ENCODE measurements around the gene ADCY9. TPM values are rescaled to one million over a fixed set of nuclear protein-coding genes. Genes with fewer than 3 reads are reported as not detected.

Gene ADCY9
- polyA plus RNA-seq, 1 donor (not counting 4 experiments of a cell fraction or from before 2014, with no cell fraction given) = 3.0 TPM

DNA sequence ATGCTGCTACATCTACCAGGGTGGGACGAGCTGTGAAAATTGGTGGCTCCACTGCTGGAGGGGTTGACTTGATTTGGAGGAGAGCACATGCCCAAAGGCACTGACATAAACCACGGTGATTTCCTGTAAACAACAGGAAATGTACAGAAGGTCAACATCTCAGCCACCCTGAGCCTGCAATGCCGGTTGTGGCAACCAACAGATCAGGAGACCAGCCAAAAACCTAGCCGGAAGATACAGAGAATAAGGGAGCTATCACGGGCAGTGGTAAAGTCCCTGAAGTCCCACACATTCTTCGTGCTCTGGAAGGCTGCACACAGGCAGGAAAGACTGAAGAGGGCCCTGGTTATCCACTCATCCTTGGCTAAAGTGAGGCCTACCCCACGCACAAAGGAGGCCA, 56.2 kb downstream of the ADCY9 start:
- Histone ChIP-seq H3K4me3 (ENCODE audit: control insufficient read depth in 2 of 3, extremely low read depth in 1 of 3, insufficient read depth in 2 of 3, low read depth in 1 of 3, low read length in 3 of 3) (no peak overlapping the region), H3K9me1 (ENCODE audit: control insufficient read depth, extremely low read depth, insufficient read depth, low read length) (no peaks in the 10 kb centered on the region), H3K36me3 (ENCODE audit: control insufficient read depth in 2 of 2, extremely low read depth in 1 of 2, insufficient read depth in 2 of 2, low read length in 2 of 2) (no peaks in the 10 kb centered on the region), H3K27me3 (ENCODE audit: control insufficient read depth, extremely low read depth, insufficient read depth, low read length) (no peaks in the 10 kb centered on the region), H3K27ac (ENCODE audit: control insufficient read depth, insufficient read depth, low read length) (no peak overlapping the region), H3K9me3 (ENCODE audit: control insufficient read depth, low read depth, low read length) (no peaks in the 10 kb centered on the region), H3K4me1 (ENCODE audit: control insufficient read depth, extremely low read depth, insufficient read depth, low read length) (no peaks in the 10 kb centered on the region), H3K9ac (ENCODE audit: control insufficient read depth, extremely low read depth, insufficient read depth, low read length) (no peak overlapping the region), H4K20me1 (ENCODE audit: control insufficient read depth, extremely low read depth, insufficient read depth, low read length) (no peaks in the 10 kb centered on the region), H3K79me2 (ENCODE audit: control insufficient read depth, insufficient read depth, low read length) (no peaks in the 10 kb centered on the region), H3K4me2 (ENCODE audit: control insufficient read depth, extremely low read depth, insufficient read depth, low read depth, low read length) (no peak overlapping the region), H2AFZ (ENCODE audit: control insufficient read depth, low read length) (no peak overlapping the region)
- DNase-seq (ENCODE audit: low read depth, low spot score) = no peak
- FAIRE-seq = no peak
- no peak for TF ChIP-seq EZH2 (IDR thresholded peaks at IDR 0.05; ENCODE audit: low read length)
- TF ChIP-seq, protein P1, sequence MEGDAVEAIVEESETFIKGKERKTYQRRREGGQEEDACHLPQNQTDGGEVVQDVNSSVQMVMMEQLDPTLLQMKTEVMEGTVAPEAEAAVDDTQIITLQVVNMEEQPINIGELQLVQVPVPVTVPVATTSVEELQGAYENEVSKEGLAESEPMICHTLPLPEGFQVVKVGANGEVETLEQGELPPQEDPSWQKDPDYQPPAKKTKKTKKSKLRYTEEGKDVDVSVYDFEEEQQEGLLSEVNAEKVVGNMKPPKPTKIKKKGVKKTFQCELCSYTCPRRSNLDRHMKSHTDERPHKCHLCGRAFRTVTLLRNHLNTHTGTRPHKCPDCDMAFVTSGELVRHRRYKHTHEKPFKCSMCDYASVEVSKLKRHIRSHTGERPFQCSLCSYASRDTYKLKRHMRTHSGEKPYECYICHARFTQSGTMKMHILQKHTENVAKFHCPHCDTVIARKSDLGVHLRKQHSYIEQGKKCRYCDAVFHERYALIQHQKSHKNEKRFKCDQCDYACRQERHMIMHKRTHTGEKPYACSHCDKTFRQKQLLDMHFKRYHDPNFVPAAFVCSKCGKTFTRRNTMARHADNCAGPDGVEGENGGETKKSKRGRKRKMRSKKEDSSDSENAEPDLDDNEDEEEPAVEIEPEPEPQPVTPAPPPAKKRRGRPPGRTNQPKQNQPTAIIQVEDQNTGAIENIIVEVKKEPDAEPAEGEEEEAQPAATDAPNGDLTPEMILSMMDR (optimal IDR thresholded peaks at IDR 0.05 in 1 of 3, IDR thresholded peaks at IDR 0.05 in 1 of 3, conservative IDR thresholded peaks at IDR 0.05 in 1 of 3; ENCODE audit: extremely low read depth in 1 of 3, insufficient read depth in 2 of 3, low read length in 3 of 3) = no peak
- dilution Hi-C loops (cut with MboI; ENCODE audit: extremely low pct_ligation_motif_present, low sequenced_read_pairs) = no loop called here

DNA sequence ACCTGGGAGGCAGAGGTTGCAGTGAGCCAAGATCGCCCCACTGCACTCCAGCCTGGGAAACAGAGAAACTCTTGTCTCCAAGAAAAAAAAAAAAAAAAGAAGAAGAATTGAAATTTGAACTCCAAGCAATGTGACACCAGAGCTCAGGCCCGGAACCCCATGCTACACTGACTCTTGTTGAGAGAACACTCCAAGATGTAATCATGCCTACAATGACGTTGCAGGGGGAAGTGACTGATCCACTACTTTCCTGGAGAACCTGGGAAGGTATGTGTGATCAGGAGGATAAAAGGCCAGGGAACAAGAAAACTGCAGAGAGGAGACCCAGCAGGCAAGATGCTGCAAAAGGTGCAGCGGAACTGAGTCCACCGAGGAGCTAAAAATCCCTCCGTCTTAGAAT, 57.9 kb downstream of the ADCY9 start:
- DNase-seq (ENCODE audit: low read depth, low spot score) = no peak
- TF ChIP-seq, protein P1 (optimal IDR thresholded peaks at IDR 0.05 in 1 of 3, IDR thresholded peaks at IDR 0.05 in 1 of 3, conservative IDR thresholded peaks at IDR 0.05 in 1 of 3; ENCODE audit: extremely low read depth in 1 of 3, insufficient read depth in 2 of 3, low read length in 3 of 3) = no peak
- TF ChIP-seq EZH2 (IDR thresholded peaks at IDR 0.05; ENCODE audit: low read length) = no peak

More for the DNA sequence above, 57.9 kb downstream of the ADCY9 start:
- no peak for FAIRE-seq
- no peak overlapping the region for H2AFZ ChIP-seq (ENCODE audit: control insufficient read depth, low read length)
- H3K27ac ChIP-seq (ENCODE audit: control insufficient read depth, insufficient read depth, low read length) = no peak overlapping the region
- no peaks in the 10 kb centered on the region for H3K36me3 ChIP-seq (ENCODE audit: control insufficient read depth in 2 of 2, extremely low read depth in 1 of 2, insufficient read depth in 2 of 2, low read length in 2 of 2)
- H3K9ac ChIP-seq (ENCODE audit: control insufficient read depth, extremely low read depth, insufficient read depth, low read length) = no peak overlapping the region
- no peaks in the 10 kb centered on the region for H3K27me3 ChIP-seq (ENCODE audit: control insufficient read depth, extremely low read depth, insufficient read depth, low read length)
- no peaks in the 10 kb centered on the region for H3K9me1 ChIP-seq (ENCODE audit: control insufficient read depth, extremely low read depth, insufficient read depth, low read length)
- dilution Hi-C loops (cut with MboI; ENCODE audit: extremely low pct_ligation_motif_present, low sequenced_read_pairs) = no loop called here
- H4K20me1 ChIP-seq (ENCODE audit: control insufficient read depth, extremely low read depth, insufficient read depth, low read length) = no peaks in the 10 kb centered on the region
- peaks cover 9% of the 10 kb centered on the region for H3K4me1 ChIP-seq (ENCODE audit: control insufficient read depth, extremely low read depth, insufficient read depth, low read length)
- H3K4me3 ChIP-seq (ENCODE audit: control insufficient read depth in 2 of 3, extremely low read depth in 1 of 3, insufficient read depth in 2 of 3, low read depth in 1 of 3, low read length in 3 of 3) = no peak overlapping the region
- no peak overlapping the region for H3K4me2 ChIP-seq (ENCODE audit: control insufficient read depth, extremely low read depth, insufficient read depth, low read depth, low read length)
- no peaks in the 10 kb centered on the region for H3K9me3 ChIP-seq (ENCODE audit: control insufficient read depth, low read depth, low read length)
- no peaks in the 10 kb centered on the region for H3K79me2 ChIP-seq (ENCODE audit: control insufficient read depth, insufficient read depth, low read length)
